HepG2 (cell line): ENCODE measurements around the gene EEF1AKMT4. TPM values are rescaled to one million over a fixed set of nuclear protein-coding genes. Genes with fewer than 3 reads are reported as not detected.

Experiments used
- ATAC-seq: fragments of 200-7000 bp; cut with Tn5 transposase; 3 replicates; pipeline ENCODE4 v1.9.1; 2020; ENCODE audit warnings: mild to moderate bottlenecking, moderate library complexity
- BruUV-seq: library from RNA; stranded (reverse); fragments of 400-500 nt; replicated peaks from 2 replicates; lab custom pipeline; 2021; lab: Mats Ljungman, UMichigan
- CTCF ChIA-PET: fragments of 300-600 bp; formaldehyde crosslinking; extraction: SDS; loops from one replicate; lab custom pipeline; 2021; ENCODE audit warnings: low total read pairs, inconsistent platforms, low intra/inter-chr PET ratio; lab: Yijun Ruan, JAX
- POLR2A ChIA-PET: fragments of 350-600 bp; sonication (Branson Sonifier 250); formaldehyde crosslinking; loops from one replicate; lab custom pipeline; 2020; ENCODE audit warnings: antibody characterized with exemption, inconsistent platforms; lab: Yijun Ruan, JAX
- DNase-seq: peaks from one replicate; pipeline ENCODE4 v3.0.0-alpha.2; 2015; ENCODE audit warnings: low spot score
- FAIRE-seq: peaks from 3 replicates; lab custom pipeline; 2011; peaks lifted over from hg19 to GRCh38; lab: Jason Lieb, UNC
- H2AFZ ChIP-seq: one replicate; pipeline ENCODE4 v1.6.1; 2011; ENCODE audit warnings: low read length, inconsistent platforms
- H3K27ac ChIP-seq: fragments of 300-600 bp; 3 replicates; pipeline ENCODE4 v1.8.0; 2011; ENCODE audit warnings: mixed run types, mild to moderate bottlenecking, mixed read lengths, low read length, inconsistent platforms; ENCODE audit not compliant: insufficient read depth; ENCODE audit errors: extremely low read length
- H3K27me3 ChIP-seq, 2 experiments: fragments of 200-600 bp in 1 of 2; 2 replicates in 1 of 2; 3 replicates in 1 of 2; pipeline versions ENCODE4 v1.6.0 to v1.8.0; 2011; ENCODE audit warnings: low read length in 2 of 2, mild to moderate bottlenecking in 2 of 2, moderate library complexity in 2 of 2, inconsistent platforms in 1 of 2; ENCODE audit not compliant: insufficient read depth in 2 of 2, control insufficient read depth in 1 of 2
- H3K36me3 ChIP-seq, 2 experiments: fragments of 200-600 bp in 1 of 2; replicated peaks in 1 of 2; 2 replicates in 1 of 2; 3 replicates in 1 of 2; pipeline versions ENCODE4 v1.5.1 to v1.8.0; 2011; ENCODE audit warnings: low read length in 2 of 2, inconsistent platforms in 1 of 2; ENCODE audit not compliant: insufficient read depth in 2 of 2, control insufficient read depth in 1 of 2
- H3K4me1 ChIP-seq: 2 replicates; pipeline ENCODE4 v1.5.1; 2012; ENCODE audit warnings: low read length, inconsistent platforms; ENCODE audit not compliant: insufficient read depth
- H3K4me2 ChIP-seq: 2 replicates; pipeline ENCODE4 v1.6.0; 2011; ENCODE audit warnings: low read depth, low read length, inconsistent platforms
- H3K4me3 ChIP-seq, 3 experiments: fragments of 200-600 bp in 1 of 3; sonication (generic), shearing (Covaris generic) in 1 of 3; replicated peaks in 1 of 3; 2 replicates each; pipeline ENCODE4 v1.5.1; 2011 to 2016; ENCODE audit warnings: low read length in 3 of 3, inconsistent platforms in 2 of 3, low read depth in 2 of 3, mild to moderate bottlenecking in 2 of 3, control low read depth in 1 of 3, mixed read lengths in 1 of 3; ENCODE audit not compliant: insufficient read depth in 1 of 3
- H3K79me2 ChIP-seq: one replicate; pipeline ENCODE4 v1.6.1; 2011; ENCODE audit warnings: low read length, inconsistent platforms; ENCODE audit not compliant: insufficient read depth
- H3K9ac ChIP-seq: 2 replicates; pipeline ENCODE4 v1.6.0; 2011; ENCODE audit warnings: mild to moderate bottlenecking, low read depth, low read length, inconsistent platforms; ENCODE audit not compliant: insufficient read depth
- H3K9me3 ChIP-seq: 2 replicates; pipeline ENCODE4 v1.5.1; 2012; ENCODE audit warnings: mild to moderate bottlenecking, low read length
- H4K20me1 ChIP-seq: 2 replicates; pipeline ENCODE4 v1.6.0; 2011; ENCODE audit warnings: inconsistent platforms, mild to moderate bottlenecking, low read length, moderate library complexity; ENCODE audit not compliant: insufficient read depth
- ELF3 ChIP-seq: IDR thresholded peaks from 2 replicates; pipeline ENCODE4 v1.6.1; 2016; ENCODE audit warnings: missing genetic modification reagents, missing compliant biosample characterization
- GATA4 ChIP-seq: sonication (generic); IDR thresholded peaks from 2 replicates; pipeline ENCODE4 v1.6.1; 2016; ENCODE audit warnings: antibody characterized with exemption, low read depth, borderline replicate concordance
- MAFG ChIP-seq: sonication (generic); formaldehyde crosslinking; IDR thresholded peaks from 2 replicates; pipeline ENCODE4 v1.5.1; 2020; ENCODE audit warnings: mild to moderate bottlenecking, missing genetic modification reagents
- YEATS2 ChIP-seq: sonication (generic); formaldehyde crosslinking; IDR thresholded peaks from 2 replicates; pipeline ENCODE4 v1.4.0; 2020; ENCODE audit warnings: missing genetic modification reagents, borderline replicate concordance
- ZNF337 ChIP-seq: sonication (generic); formaldehyde crosslinking; IDR thresholded peaks from 2 replicates; pipeline ENCODE4 v1.5.1; 2020; ENCODE audit warnings: missing genetic modification reagents, low read depth, mild to moderate bottlenecking, borderline replicate concordance
- ZNF460 ChIP-seq: sonication (generic); formaldehyde crosslinking; IDR thresholded peaks from 2 replicates; pipeline ENCODE4 v1.5.1; 2020; ENCODE audit warnings: missing genetic modification reagents, mild to moderate bottlenecking, borderline replicate concordance
- WGBS: methylation state at CpG from one replicate; pipeline ENCODE4 v1.1.6; 2017; ENCODE audit warnings: low lambda C conversion rate; 5-methylcytosine and 5-hydroxymethylcytosine counted together
- in situ Hi-C: cut with HindIII; loops from 2 replicates; pipeline ENCODE4 v1.10.0; 2017; ENCODE audit warnings: low pct_unique_long_range_greater_than_20kb; ENCODE audit not compliant: extremely low pct_ligation_motif_present
- intact Hi-C: fragments of 100-400 bp; cut with micrococcal nuclease; formaldehyde crosslinking; loops from one replicate; pipeline ENCODE4 v1.10.0; 2022; ENCODE audit not compliant: unreplicated experiment
- polyA plus RNA-seq, 8 experiments: library from polyadenylated mRNA; depleted of rRNA in 3 of 8; stranded (reverse) in 7 of 8; unstranded in 1 of 8; fragments of >200 nt; fragmentation: Illumina TruSeq in 4 of 8; extraction: Trizol in 4 of 8; gene quantifications; 2 replicates each; pipeline versions ENCODE4 v1.2.1 to v1.2.3, GENCODE V29; 2011 to 2016; ENCODE audit warnings: low read depth in 4 of 8, missing spikeins in 1 of 8, mixed read lengths in 1 of 8; ENCODE audit not compliant: insufficient read depth in 1 of 8
- total RNA-seq, 5 experiments: library from RNA; depleted of rRNA; stranded (reverse); fragments of >200 nt; fragmentation: Illumina TruSeq; extraction: Trizol; gene quantifications; 2 replicates each; pipeline ENCODE4 v1.2.3, GENCODE V29; 2016; ENCODE audit warnings: low read depth in 1 of 5

EEF1AKMT4 gene
- total and polyA plus RNA-seq, 2 of the 13 experiments (the other 11 are each of a cell fraction or from before 2014, with no cell fraction given) = 13.1 to 15.8 TPM

GRCh38 chr3:184255291-184256039 lies 6.0 kb downstream of the EEF1AKMT4 start:
- Histone ChIP-seq H3K36me3 (0 out of 5 replicates have a peak, but pooled peaks cover 0 to 1% of the 10 kb centered on the region in 2 experiments), H3K27me3 (peaks cover 1 to 4% of the 10 kb centered on the region in 2 experiments; a peak in 3 of 5 replicates), H3K79me2 (peaks cover 1% of the 10 kb centered on the region), H3K4me3 (no peak overlapping the region), H3K9me3 (no peaks in the 10 kb centered on the region), H3K9ac (no peak overlapping the region), H2AFZ (no peak overlapping the region), H3K27ac (no peak overlapping the region), H3K4me1 (peaks cover 12% of the 10 kb centered on the region), H4K20me1 (peaks cover 11% of the 10 kb centered on the region; the same call in 1 of the 2 replicates), H3K4me2 (no peak overlapping the region)
- CTCF ChIA-PET = no interaction called here
- POLR2A ChIA-PET = no interaction called here
- intact Hi-C loops (no loop called here), in situ Hi-C loops (no loop called here)
- TF ChIP-seq YEATS2 (CRISPR knock-in tag) = no peak
- TF ChIP-seq ZNF337 = no peak
- TF ChIP-seq MAFG (CRISPR knock-in tag) = no peak
- TF ChIP-seq ELF3 (CRISPR knock-in tag) = no peak
- TF ChIP-seq GATA4 = no peak
- DNase-seq = no peak
- no TSS peak for BruUV-seq
- no peak for FAIRE-seq
- no peak for ATAC-seq
- WGBS = 100% methylated on average over 3 of the region's 3 CpGs

GRCh38 chr3:184257083-184257915 lies 7.8 kb downstream of the EEF1AKMT4 start:
- BruUV-seq = no TSS peak

More at GRCh38 chr3:184257083-184257915, 7.8 kb downstream of the EEF1AKMT4 start:
- H3K79me2 ChIP-seq = peaks cover 1% of the 10 kb centered on the region
- intact Hi-C loops = no loop called here
- ChIA-PET CTCF (no interaction called here), POLR2A (no interaction called here)
- H3K4me3 ChIP-seq = no peak overlapping the region
- DNase-seq = no peak
- WGBS = 94% methylated on average over 22 of the region's 23 CpGs
- FAIRE-seq = no peak
- no peak overlapping the region for H3K4me2 ChIP-seq
- H3K4me1 ChIP-seq = peaks cover 17% of the 10 kb centered on the region
- peaks cover 3 to 17% of the 10 kb centered on the region in 2 experiments for H3K27me3 ChIP-seq
- peaks cover 12% of the 10 kb centered on the region; the same call in 1 of the 2 replicates for H4K20me1 ChIP-seq
- no peak overlapping the region for H2AFZ ChIP-seq
- H3K36me3 ChIP-seq = 0 out of 5 replicates have a peak, but pooled peaks cover 0 to 1% of the 10 kb centered on the region in 2 experiments
- no peak overlapping the region for H3K9ac ChIP-seq
- H3K9me3 ChIP-seq = no peaks in the 10 kb centered on the region
- H3K27ac ChIP-seq = no peak overlapping the region
- TF ChIP-seq ZNF460 (CRISPR knock-in tag) = no peak
- ATAC-seq = no peak
- in situ Hi-C loops = no loop called here
